Endothelial cell (in vitro differentiated cells): ENCODE data around the gene PPP1R14B. TPM values are rescaled to one million over a fixed set of nuclear protein-coding genes. Genes with fewer than 3 reads are reported as not detected.

Experiments used
- DNase-seq: peaks from one replicate; pipeline ENCODE4 v3.0.0; 2021; ENCODE audit warnings: low spot score
- H3K27ac Mint-ChIP-seq: one replicate; pipeline ENCODE4 v1.8.0; 2021; ENCODE audit warnings: mixed read lengths, inconsistent platforms; ENCODE audit not compliant: unreplicated experiment
- H3K27me3 Mint-ChIP-seq: one replicate; pipeline ENCODE4 v1.8.0; 2021; ENCODE audit warnings: mild to moderate bottlenecking, moderate library complexity, mixed read lengths, inconsistent platforms; ENCODE audit not compliant: unreplicated experiment
- H3K36me3 Mint-ChIP-seq: one replicate; pipeline ENCODE4 v1.8.0; 2021; ENCODE audit warnings: mild to moderate bottlenecking, low read depth, mixed read lengths, inconsistent platforms; ENCODE audit not compliant: unreplicated experiment
- H3K4me1 Mint-ChIP-seq: one replicate; pipeline ENCODE4 v1.8.0; 2021; ENCODE audit warnings: mild to moderate bottlenecking, mixed read lengths, inconsistent platforms; ENCODE audit not compliant: unreplicated experiment
- H3K4me3 Mint-ChIP-seq: one replicate; pipeline ENCODE4 v1.8.0; 2021; ENCODE audit warnings: mild to moderate bottlenecking, mixed read lengths, inconsistent platforms; ENCODE audit not compliant: unreplicated experiment
- H3K9me3 Mint-ChIP-seq: one replicate; pipeline ENCODE4 v1.8.0; 2021; ENCODE audit warnings: mixed read lengths, inconsistent platforms; ENCODE audit not compliant: unreplicated experiment
- CTCF ChIP-seq: fragments of 200-600 bp; sonication (generic); IDR thresholded peaks from one replicate; pipeline ENCODE4 v1.5.0; 2021; ENCODE audit warnings: antibody characterized with exemption; ENCODE audit not compliant: unreplicated experiment
- total RNA-seq: library from RNA; stranded (reverse); fragmentation: NEBNext Ultra II Directional; extraction: Animal tissue kit (Norgen Biotek cat#: 25700); gene quantifications from one replicate; pipeline ENCODE4 v1.2.1, GENCODE V29; 2021; ENCODE audit not compliant: unreplicated experiment

Gene PPP1R14B
- total RNA-seq, 1 donor from 2014 or later, result 201 TPM

- H3K27ac Mint-ChIP-seq, result no peak overlapping the region
- peak; percentile 37 for DNase-seq
- TF ChIP-seq CTCF, result no peak
- H3K27me3 Mint-ChIP-seq, result peaks cover 18% of the 10 kb centered on the region
- peaks cover 6% of the 10 kb centered on the region for H3K36me3 Mint-ChIP-seq
- peaks cover 8% of the 10 kb centered on the region for H3K4me1 Mint-ChIP-seq
- H3K4me3 Mint-ChIP-seq, result peak overlapping the region; percentile 90
- no peaks in the 10 kb centered on the region for H3K9me3 Mint-ChIP-seq
These were observed 5.0 kb downstream of the PPP1R14B start for GRCh38 chr11:64241491-64242374.

- Mint-ChIP-seq H3K36me3 (peaks cover 6% of the 10 kb centered on the region), H3K4me1 (peaks cover 8% of the 10 kb centered on the region), H3K9me3 (no peaks in the 10 kb centered on the region), H3K27me3 (peaks cover 18% of the 10 kb centered on the region), H3K27ac (no peak overlapping the region), H3K4me3 (peak overlapping the region; percentile 90)
- TF ChIP-seq CTCF, result no peak
- DNase-seq, result peak; percentile 100
These were observed 5.6 kb downstream of the PPP1R14B start for GRCh38 chr11:64241241-64241490.

GRCh38 chr11:64240435-64241240, 6.1 kb downstream of the PPP1R14B start, which contains the start of gene FKBP2:
Gene FKBP2, plus strand, starts transcription at chr11:64241095. Its CDS starts 1,293 bp downstream, at chr11:64242388.
- Mint-ChIP-seq H3K4me3 (peak within 1 kb of the TSS; percentile 90), H3K27ac (peak within 1 kb of the TSS; percentile 90), H3K9me3 (no peaks in the 10 kb centered on the region), H3K36me3 (peaks cover 6% of the 10 kb centered on the region), H3K27me3 (peaks cover 19% of the 10 kb centered on the region), H3K4me1 (peaks cover 8% of the 10 kb centered on the region)
- TF ChIP-seq CTCF, result no peak
- DNase-seq, result peak; percentile 95

GRCh38 chr11:64239662-64240434, 6.9 kb downstream of the PPP1R14B start:
- H3K27me3 Mint-ChIP-seq, result peaks cover 25% of the 10 kb centered on the region
- peak overlapping the region; percentile 90 for H3K27ac Mint-ChIP-seq
- no peak for DNase-seq
- no peaks in the 10 kb centered on the region for H3K9me3 Mint-ChIP-seq
- peaks cover 11% of the 10 kb centered on the region for H3K36me3 Mint-ChIP-seq
- no peak for TF ChIP-seq CTCF
- H3K4me3 Mint-ChIP-seq, result peak overlapping the region; percentile 90
- H3K4me1 Mint-ChIP-seq, result peaks cover 11% of the 10 kb centered on the region
